Spleen (tissue), 11 donors: ENCODE data around the gene FBXL13. TPM values are rescaled to one million over a fixed set of nuclear protein-coding genes. Genes with fewer than 3 reads are reported as not detected.
A peak's percentile ranks its signal among the peaks of the same experiment; 100 is the strongest.

Experiments used
- DNase-seq: peaks from one replicate; pipeline ENCODE4 v3.0.0-alpha.2; 2020
- H3K27ac ChIP-seq, 8 donors: fragments of 200-600 bp; sonication (generic) in 7 of 8; 1 replicate in 4 of 8; 2 replicates in 4 of 8; pipeline versions ENCODE4 v1.5.0 to v1.8.0; 2016 to 2021; ENCODE audit warnings: inconsistent platforms in 4 of 8, mild to moderate bottlenecking in 4 of 8, moderate library complexity in 1 of 8
- H3K27me3 ChIP-seq, 7 donors: fragments of 200-600 bp; sonication (generic) in 6 of 7; replicated peaks in 1 of 7; 1 replicate in 4 of 7; 2 replicates in 3 of 7; pipeline versions ENCODE4 v1.5.0 to v1.8.0; 2016 to 2021; ENCODE audit warnings: inconsistent platforms in 3 of 7, mild to moderate bottlenecking in 1 of 7
- H3K36me3 ChIP-seq, 6 donors: fragments of 200-600 bp; sonication (generic) in 5 of 6; 1 replicate in 4 of 6; 2 replicates in 2 of 6; pipeline versions ENCODE4 v1.5.0 to v1.8.0; 2016 to 2021; ENCODE audit warnings: inconsistent platforms in 2 of 6
- H3K4me1 ChIP-seq, 6 donors: fragments of 200-600 bp; sonication (generic) in 5 of 6; 1 replicate in 3 of 6; 2 replicates in 3 of 6; pipeline versions ENCODE4 v1.5.0 to v1.8.0; 2016 to 2021; ENCODE audit warnings: inconsistent platforms in 3 of 6
- H3K4me3 ChIP-seq, 8 donors: fragments of 200-600 bp; sonication (generic) in 7 of 8; 1 replicate in 4 of 8; 2 replicates in 4 of 8; pipeline versions ENCODE4 v1.5.0 to v1.8.0; 2016 to 2021; ENCODE audit warnings: inconsistent platforms in 4 of 8, mild to moderate bottlenecking in 4 of 8, moderate library complexity in 2 of 8
- H3K9me3 ChIP-seq, 8 donors: fragments of 200-600 bp; sonication (generic) in 7 of 8; 1 replicate in 4 of 8; 2 replicates in 4 of 8; pipeline versions ENCODE4 v1.5.0 to v1.8.0; 2016 to 2021; ENCODE audit warnings: inconsistent platforms in 4 of 8
- POLR2A ChIP-seq, 3 donors: fragments of 450-650 bp; IDR thresholded peaks; one replicate each; pipeline ENCODE4 v1.5.1; 2017; ENCODE audit warnings: antibody characterized with exemption in 3 of 3, mild to moderate bottlenecking in 1 of 3
- POLR2AphosphoS5 ChIP-seq, 3 donors: sonication (generic); formaldehyde crosslinking; IDR thresholded peaks; one replicate each; pipeline ENCODE4 v1.5.1; 2017; ENCODE audit warnings: antibody characterized with exemption in 3 of 3
- WGBS, 5 donors: extraction: QIAGEN DNeasy Blood & Tissue Kit in 3 of 5; methylation state at CpG; one replicate each; pipeline versions ENCODE4 v1.1.5 to v1.1.7; 2013 to 2018; 5-methylcytosine and 5-hydroxymethylcytosine counted together
- intact Hi-C: fragments of 100-400 bp; cut with DNase I; formaldehyde crosslinking; loops from one replicate; pipeline ENCODE4 v1.15.0; 2023; ENCODE audit warnings: low total_unique reads
- polyA plus RNA-seq, 3 donors: library from polyadenylated mRNA; stranded (reverse); fragments of 200-250 nt; gene quantifications; one replicate each; pipeline ENCODE4 v1.2.1, GENCODE V29; 2013
- total RNA-seq, 7 donors: library from RNA; depleted of rRNA in 3 of 7; stranded (reverse); fragments of >200 nt in 3 of 7; fragmentation: NEBNext Ultra II Directional in 4 of 7; extraction: Animal tissue kit (Norgen Biotek cat#: 25700) in 4 of 7; gene quantifications; one replicate each; pipeline versions ENCODE4 v1.1.0 to v1.2.1, GENCODE V29; 2016 to 2021
- TF ChIP-seq, protein P1 (sequence below), 11 experiments: fragments of 200-600 bp in 7 of 11; fragments of 450-650 bp in 4 of 11; sonication (generic) in 4 of 11; IDR thresholded peaks in 8 of 11; conservative IDR thresholded peaks in 3 of 11; 1 replicate in 7 of 11; 2 replicates in 4 of 11; pipeline versions ENCODE4 v1.4.0 to v1.8.0; 2016 to 2021; ENCODE audit warnings: antibody characterized with exemption in 11 of 11, inconsistent platforms in 4 of 11, mild to moderate bottlenecking in 1 of 11
- donor health status: healthy with polysubstance abuse.
- donor health status: DM: no; HTN: no; CAD: no; lungs with moderate emphysema.
- donor health status: DM: no; HTN: no; CAD: no.
- donor health status: Bipolar disorder and iron deficiency.
- donor health status: healthy.
- donor health status: DM: no; HTN: no; CAD: no.
- donor health status: DM: yes; HTN: yes; CAD: no.

FBXL13 gene
- total and polyA plus RNA-seq, 10 donors, result 0.09 to 6.6 (median 2.3) TPM

GRCh38 chr7:102819151-102819550 lies 255.4 kb downstream of the FBXL13 start:
- H3K27ac ChIP-seq, result no peak overlapping the region
- no peak for TF ChIP-seq POLR2AphosphoS5 (IDR thresholded peaks at IDR 0.05)
- no peak for TF ChIP-seq POLR2A (IDR thresholded peaks at IDR 0.05)
- TF ChIP-seq, protein P1, sequence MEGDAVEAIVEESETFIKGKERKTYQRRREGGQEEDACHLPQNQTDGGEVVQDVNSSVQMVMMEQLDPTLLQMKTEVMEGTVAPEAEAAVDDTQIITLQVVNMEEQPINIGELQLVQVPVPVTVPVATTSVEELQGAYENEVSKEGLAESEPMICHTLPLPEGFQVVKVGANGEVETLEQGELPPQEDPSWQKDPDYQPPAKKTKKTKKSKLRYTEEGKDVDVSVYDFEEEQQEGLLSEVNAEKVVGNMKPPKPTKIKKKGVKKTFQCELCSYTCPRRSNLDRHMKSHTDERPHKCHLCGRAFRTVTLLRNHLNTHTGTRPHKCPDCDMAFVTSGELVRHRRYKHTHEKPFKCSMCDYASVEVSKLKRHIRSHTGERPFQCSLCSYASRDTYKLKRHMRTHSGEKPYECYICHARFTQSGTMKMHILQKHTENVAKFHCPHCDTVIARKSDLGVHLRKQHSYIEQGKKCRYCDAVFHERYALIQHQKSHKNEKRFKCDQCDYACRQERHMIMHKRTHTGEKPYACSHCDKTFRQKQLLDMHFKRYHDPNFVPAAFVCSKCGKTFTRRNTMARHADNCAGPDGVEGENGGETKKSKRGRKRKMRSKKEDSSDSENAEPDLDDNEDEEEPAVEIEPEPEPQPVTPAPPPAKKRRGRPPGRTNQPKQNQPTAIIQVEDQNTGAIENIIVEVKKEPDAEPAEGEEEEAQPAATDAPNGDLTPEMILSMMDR (IDR thresholded peaks at IDR 0.05 in 8 of 11, conservative IDR thresholded peaks at IDR 0.05 in 3 of 11), result no peak
- no peak for DNase-seq
- 17 to 41% (median 34%) methylated on average over 2 of the region's 2 CpGs for WGBS, 5 donors
- H3K4me1 ChIP-seq, result peaks cover 0 to 6% (median 0%) of the 10 kb centered on the region in 6 donors
- no peaks in the 10 kb centered on the region for H3K27me3 ChIP-seq
- H3K36me3 ChIP-seq, result peaks cover 0 to 4% (median 0%) of the 10 kb centered on the region in 6 donors
- no peak overlapping the region for H3K4me3 ChIP-seq
- intact Hi-C loops, result no loop called here
- no peaks in the 10 kb centered on the region for H3K9me3 ChIP-seq

GRCh38 chr7:102817616-102818573 lies 256.7 kb downstream of the FBXL13 start:
- Histone ChIP-seq H3K36me3 (peaks cover 0 to 4% (median 0%) of the 10 kb centered on the region in 6 donors), H3K4me1 (peaks cover 0 to 6% (median 2%) of the 10 kb centered on the region in 6 donors), H3K4me3 (no peak overlapping the region), H3K27ac (no peak overlapping the region), H3K9me3 (no peaks in the 10 kb centered on the region), H3K27me3 (no peaks in the 10 kb centered on the region)
- DNase-seq, result no peak
- intact Hi-C loops, result no loop called here
- 80 to 93% (median 90%) methylated on average over 4 of the region's 4 CpGs for WGBS, 5 donors
- TF ChIP-seq POLR2AphosphoS5 (IDR thresholded peaks at IDR 0.05) (no peak), POLR2A (IDR thresholded peaks at IDR 0.05) (no peak)
- TF ChIP-seq, protein P1 (IDR thresholded peaks at IDR 0.05 in 8 of 11, conservative IDR thresholded peaks at IDR 0.05 in 3 of 11), result no peak

- intact Hi-C loops, result no loop called here
- TF ChIP-seq, protein P1 (IDR thresholded peaks at IDR 0.05 in 8 of 11, conservative IDR thresholded peaks at IDR 0.05 in 3 of 11), result no peak
- TF ChIP-seq POLR2AphosphoS5 (IDR thresholded peaks at IDR 0.05) (no peak), POLR2A (IDR thresholded peaks at IDR 0.05) (no peak)
- WGBS, 5 donors, result 69 to 88% (median 75%) methylated on average over 4 of the region's 4 CpGs
Observed at GRCh38 chr7:102814025-102814471, 260.5 kb downstream of the FBXL13 start.

More at GRCh38 chr7:102814025-102814471, 260.5 kb downstream of the FBXL13 start:
- H3K36me3 ChIP-seq, result peaks cover 0 to 19% (median 3%) of the 10 kb centered on the region in 6 donors
- no peaks in the 10 kb centered on the region for H3K27me3 ChIP-seq
- no peaks in the 10 kb centered on the region for H3K9me3 ChIP-seq
- H3K4me1 ChIP-seq, result peaks cover 0 to 24% (median 7%) of the 10 kb centered on the region in 6 donors
- H3K4me3 ChIP-seq, result no peak overlapping the region
- peak overlapping the region in 1 of 8 donors; percentile 29 for H3K27ac ChIP-seq
- DNase-seq, result no peak
